ENCODE data around the gene PHF21A.

DNA sequence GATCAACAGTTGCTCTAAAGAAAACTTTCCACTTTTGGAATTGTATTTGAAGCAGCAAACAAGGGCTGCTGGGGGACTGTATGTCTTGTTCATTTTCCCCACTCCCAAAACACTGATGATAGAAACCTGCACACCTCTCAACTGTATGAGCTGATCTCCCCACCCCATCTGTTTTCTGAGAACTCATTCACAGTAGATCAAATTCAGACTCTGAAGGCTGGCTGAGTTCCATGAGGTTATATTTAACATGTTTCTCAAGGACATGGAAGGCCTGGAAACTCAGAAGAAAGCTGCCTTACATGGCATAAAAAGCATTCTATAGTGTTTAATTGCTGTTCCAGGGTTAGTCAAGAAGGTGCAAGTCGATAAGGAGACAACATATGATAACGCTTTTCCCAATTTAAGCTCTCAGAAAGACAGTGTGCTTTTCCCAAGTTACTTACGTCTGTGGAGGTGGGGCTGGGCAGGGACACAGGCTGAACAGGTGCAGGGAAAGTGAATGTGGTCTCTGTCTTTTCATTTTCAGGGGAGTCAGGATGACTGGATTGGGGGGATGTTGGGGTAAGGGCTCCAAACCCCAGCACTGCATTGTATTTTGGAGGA lies 175.8 kb downstream of the PHF21A start:
- TF ChIP-seq, protein P1, sequence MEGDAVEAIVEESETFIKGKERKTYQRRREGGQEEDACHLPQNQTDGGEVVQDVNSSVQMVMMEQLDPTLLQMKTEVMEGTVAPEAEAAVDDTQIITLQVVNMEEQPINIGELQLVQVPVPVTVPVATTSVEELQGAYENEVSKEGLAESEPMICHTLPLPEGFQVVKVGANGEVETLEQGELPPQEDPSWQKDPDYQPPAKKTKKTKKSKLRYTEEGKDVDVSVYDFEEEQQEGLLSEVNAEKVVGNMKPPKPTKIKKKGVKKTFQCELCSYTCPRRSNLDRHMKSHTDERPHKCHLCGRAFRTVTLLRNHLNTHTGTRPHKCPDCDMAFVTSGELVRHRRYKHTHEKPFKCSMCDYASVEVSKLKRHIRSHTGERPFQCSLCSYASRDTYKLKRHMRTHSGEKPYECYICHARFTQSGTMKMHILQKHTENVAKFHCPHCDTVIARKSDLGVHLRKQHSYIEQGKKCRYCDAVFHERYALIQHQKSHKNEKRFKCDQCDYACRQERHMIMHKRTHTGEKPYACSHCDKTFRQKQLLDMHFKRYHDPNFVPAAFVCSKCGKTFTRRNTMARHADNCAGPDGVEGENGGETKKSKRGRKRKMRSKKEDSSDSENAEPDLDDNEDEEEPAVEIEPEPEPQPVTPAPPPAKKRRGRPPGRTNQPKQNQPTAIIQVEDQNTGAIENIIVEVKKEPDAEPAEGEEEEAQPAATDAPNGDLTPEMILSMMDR (conservative IDR thresholded peaks at IDR 0.05), result no peak
- no peak for TF ChIP-seq ZFX (IDR thresholded peaks at IDR 0.05)
